T-helper 2 cell (primary cell): Measurements from ENCODE around the gene GPR52.
"Not testable (repeated sequence)": the region's sequence is repeated elsewhere in the genome, so short reads cannot be mapped to it uniquely, and the experiment has no call there.

Experiments used
- DNase-seq, 5 experiments: peaks; one replicate each; pipeline versions ENCODE4 v3.0.0 to v3.0.0-alpha.2; 2012 to 2022
- total RNA-seq, 2 donors: gene quantifications; one replicate each; lab custom pipeline; 2026; lab: John Stamatoyannopoulos, UW

Gene GPR52, protein sequence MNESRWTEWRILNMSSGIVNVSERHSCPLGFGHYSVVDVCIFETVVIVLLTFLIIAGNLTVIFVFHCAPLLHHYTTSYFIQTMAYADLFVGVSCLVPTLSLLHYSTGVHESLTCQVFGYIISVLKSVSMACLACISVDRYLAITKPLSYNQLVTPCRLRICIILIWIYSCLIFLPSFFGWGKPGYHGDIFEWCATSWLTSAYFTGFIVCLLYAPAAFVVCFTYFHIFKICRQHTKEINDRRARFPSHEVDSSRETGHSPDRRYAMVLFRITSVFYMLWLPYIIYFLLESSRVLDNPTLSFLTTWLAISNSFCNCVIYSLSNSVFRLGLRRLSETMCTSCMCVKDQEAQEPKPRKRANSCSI
- 1.1 to 1.9 reads per million in 2 donors for total RNA-seq

DNA sequence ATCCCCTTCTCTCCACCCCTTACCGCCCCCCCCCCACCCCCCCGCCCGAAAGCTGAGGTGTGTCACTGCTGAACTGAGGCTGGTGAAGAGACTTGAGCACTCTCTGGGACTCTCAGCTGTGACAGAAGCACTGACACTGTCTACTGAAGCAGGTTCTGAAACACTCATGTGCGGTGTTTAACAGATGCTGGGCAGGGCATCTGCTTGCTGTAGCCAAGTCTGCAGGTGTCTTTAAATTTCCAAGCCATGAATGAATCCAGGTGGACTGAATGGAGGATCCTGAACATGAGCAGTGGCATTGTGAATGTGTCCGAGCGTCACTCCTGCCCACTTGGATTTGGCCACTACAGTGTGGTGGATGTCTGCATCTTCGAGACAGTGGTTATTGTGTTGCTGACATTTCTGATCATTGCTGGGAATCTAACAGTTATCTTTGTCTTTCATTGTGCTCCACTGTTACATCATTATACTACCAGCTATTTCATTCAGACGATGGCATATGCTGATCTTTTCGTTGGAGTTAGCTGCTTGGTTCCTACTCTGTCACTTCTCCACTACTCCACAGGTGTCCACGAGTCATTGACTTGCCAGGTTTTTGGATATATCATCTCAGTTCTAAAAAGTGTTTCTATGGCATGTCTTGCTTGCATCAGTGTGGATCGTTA is at the start of gene GPR52:
Gene GPR52 (plus strand): TSS at position 99 of the 665 bp plus-strand sequence. CDS start 148 bp downstream, at position 247.
- DNase-seq, result no peak

GRCh38 chr1:174398246-174398645 is 49.5 kb upstream of the GPR52 start:
- DNase-seq, result peak in 1 of 5 experiments; percentile 24

DNA sequence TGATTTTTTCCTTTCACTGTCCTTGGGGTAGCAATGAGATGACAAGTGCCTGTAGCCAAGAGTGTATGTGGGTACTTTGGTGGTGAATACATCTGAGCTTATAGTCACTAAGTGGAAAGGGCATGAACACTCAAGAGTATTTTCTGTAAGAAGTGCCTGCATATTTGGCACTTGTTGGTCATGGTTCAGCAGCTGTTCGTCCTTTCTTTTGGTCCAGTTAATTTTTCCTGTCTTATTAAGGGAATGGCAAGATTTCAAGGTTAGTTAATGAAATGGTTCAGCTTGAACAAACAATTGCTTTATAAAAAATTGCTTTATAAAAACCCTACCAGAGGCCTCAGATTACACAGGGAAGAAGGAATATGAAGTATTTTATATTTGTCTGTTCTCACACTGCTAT is 48.6 kb upstream of the GPR52 start:
- DNase-seq, result no peak

DNA sequence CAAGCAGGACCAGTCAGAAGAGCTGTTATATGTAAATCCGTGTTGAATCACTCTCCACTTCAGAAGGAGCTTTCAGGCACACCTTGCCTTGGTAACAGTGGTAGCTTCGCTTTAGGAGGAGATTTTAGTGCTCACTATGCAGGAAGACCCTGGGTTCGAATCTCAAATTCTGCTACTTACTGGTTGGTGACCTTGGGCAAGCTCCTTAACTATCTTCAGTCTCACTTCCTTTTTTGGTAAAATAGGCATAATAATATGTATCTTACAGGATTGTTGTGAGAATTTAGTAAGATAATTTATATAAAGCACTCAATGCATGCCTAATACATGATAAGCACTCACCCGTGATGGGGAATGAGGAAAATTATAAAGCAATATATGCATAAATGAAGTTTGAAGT is 46.7 kb upstream of the GPR52 start:
- DNase-seq, result no peak

- DNase-seq, result no peak
Measured at GRCh38 chr1:174405219-174405618, 42.5 kb upstream of the GPR52 start.

DNA sequence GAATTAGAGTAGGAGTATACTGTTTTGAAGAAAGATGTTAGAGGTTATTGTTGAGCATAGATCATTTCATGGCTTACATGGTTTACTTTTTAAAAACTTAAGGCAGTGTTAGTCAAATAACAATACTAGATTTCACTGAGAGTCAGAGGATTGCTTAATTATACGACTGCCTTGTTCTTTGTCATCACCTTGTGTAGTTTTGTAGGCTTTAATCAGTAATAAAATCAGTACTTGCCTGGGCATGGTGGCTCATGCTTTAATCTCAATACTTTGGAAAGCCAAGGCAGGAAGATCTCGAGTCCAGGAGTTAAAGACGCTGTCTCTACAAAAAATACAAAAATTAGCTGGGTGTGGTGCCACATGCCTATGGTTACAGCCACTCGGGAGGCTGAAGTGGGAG is 41.3 kb upstream of the GPR52 start:
- DNase-seq, result no peak

DNA sequence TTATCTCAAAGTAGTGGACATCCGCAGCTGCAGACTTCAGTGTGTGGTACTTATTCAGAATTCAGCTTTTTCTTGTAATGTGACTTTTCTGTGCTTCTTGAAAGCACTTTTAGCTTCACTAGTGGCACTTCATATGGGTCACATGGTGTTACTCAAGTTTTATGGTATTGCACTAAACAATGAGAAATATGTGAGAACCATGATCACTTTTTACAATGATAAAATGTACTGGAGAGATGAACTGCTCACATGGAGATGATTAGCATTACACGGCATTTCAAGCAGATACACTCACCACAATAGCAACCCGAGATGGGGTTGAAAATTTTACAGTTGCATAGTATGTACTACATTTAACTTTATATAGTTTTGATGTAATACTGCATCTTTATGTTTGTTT is 40.1 kb upstream of the GPR52 start:
- no peak for DNase-seq

DNA sequence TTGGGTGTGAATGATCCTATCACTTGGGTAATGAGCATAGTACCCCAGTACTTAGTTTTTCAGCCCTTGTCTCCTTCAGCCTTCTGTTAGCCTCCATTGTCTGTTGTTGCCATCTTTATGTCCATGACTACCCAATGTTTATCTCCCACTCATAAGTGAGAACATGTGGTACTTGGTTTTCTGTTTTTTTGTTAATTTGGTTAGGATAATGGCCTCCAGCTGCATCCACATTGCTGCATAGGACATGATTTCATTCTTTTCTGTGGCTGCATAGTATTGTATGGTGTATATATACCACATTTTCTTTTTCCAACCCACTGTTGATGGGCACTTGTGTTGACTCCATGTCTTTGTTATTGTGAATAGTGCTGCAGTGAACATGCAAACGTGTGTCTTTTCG is 39.6 kb upstream of the GPR52 start:
- DNase-seq, result no peak

- not testable (repeated sequence) for DNase-seq
Measured at GRCh38 chr1:174409801-174410200, 38.0 kb upstream of the GPR52 start.

- DNase-seq, result no peak
Measured at GRCh38 chr1:174413632-174414031, 34.1 kb upstream of the GPR52 start.

GRCh38 chr1:174414203-174414602 is 33.6 kb upstream of the GPR52 start:
- no peak for DNase-seq

GRCh38 chr1:174415506-174415905 is 32.3 kb upstream of the GPR52 start:
- no peak for DNase-seq

DNA sequence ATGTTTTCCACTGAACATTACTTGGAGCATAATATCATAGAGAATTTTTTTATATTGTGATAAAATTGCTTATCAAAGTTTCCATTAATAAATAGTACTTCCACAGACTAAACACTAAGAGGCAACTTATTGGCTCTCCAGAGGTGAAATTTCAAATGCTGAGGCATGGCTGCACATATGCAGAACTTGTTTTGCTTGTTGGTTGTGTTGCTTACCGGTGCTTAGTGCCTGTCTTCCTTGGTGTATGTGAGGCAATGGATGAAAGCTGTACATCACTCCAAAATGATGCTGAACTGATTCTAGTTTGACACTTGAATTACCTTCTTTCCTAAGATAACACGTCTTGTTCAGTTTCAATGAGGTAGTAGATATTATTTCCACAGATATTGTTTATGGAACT is 29.8 kb upstream of the GPR52 start:
- DNase-seq, result no peak

GRCh38 chr1:174425121-174425520 is 22.6 kb upstream of the GPR52 start:
- no peak for DNase-seq

DNA sequence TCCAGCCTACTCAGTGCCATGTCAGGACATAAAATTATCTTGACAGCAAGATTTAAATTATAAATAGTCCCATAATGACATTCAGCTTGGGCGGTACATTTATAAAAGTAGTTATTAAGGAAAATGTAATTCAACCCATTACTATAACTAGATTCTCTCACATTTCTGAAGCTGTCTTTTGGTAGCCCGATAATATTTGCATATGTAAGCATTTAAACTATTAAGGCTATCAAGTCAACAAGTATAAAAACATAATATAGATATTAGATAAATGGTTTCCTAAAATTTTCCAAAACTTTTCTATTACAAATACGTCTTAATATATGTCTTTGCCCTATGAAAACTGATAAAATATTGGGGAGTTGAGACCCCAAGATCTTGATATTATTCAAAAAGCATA is 21.6 kb upstream of the GPR52 start:
- no peak for DNase-seq

DNA sequence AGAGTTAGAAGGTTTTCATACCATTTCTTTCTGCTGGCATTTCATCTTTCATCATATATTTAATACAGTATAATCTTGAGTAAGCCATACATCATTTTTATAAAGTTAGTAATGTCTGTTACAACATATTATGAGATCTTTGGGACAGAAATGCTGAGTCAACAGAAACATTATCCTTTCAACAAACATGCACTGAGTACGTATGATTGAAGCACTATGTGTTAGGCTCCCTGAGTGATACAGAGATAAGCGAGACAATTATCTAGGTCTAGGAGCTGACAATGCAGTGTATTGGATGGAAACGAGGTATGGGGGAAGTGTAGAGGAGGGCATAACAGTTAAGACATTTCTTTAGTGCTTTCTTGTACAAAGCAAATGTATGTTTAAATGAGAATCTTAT is 19.7 kb upstream of the GPR52 start:
- no peak for DNase-seq

- DNase-seq, result no peak
Measured at GRCh38 chr1:174428739-174429138, 19.0 kb upstream of the GPR52 start.

- DNase-seq, result no peak
Measured at GRCh38 chr1:174433451-174433850, 14.3 kb upstream of the GPR52 start.

- no peak for DNase-seq
Measured at GRCh38 chr1:174445351-174445750, 2.4 kb upstream of the GPR52 start.

- no peak for DNase-seq
Measured at GRCh38 chr1:174445817-174446216, 1.9 kb upstream of the GPR52 start.

DNA sequence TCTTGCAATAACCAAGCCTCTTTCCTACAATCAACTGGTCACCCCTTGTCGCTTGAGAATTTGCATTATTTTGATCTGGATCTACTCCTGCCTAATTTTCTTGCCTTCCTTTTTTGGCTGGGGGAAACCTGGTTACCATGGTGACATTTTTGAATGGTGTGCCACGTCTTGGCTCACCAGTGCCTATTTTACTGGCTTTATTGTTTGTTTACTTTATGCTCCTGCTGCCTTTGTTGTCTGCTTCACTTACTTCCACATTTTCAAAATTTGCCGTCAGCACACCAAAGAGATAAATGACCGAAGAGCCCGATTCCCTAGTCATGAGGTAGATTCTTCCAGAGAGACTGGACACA is 743 bp downstream of the GPR52 start:
- DNase-seq, result no peak

- no peak for DNase-seq
Measured at GRCh38 chr1:174448974-174449373, 1.2 kb downstream of the GPR52 start.

DNA sequence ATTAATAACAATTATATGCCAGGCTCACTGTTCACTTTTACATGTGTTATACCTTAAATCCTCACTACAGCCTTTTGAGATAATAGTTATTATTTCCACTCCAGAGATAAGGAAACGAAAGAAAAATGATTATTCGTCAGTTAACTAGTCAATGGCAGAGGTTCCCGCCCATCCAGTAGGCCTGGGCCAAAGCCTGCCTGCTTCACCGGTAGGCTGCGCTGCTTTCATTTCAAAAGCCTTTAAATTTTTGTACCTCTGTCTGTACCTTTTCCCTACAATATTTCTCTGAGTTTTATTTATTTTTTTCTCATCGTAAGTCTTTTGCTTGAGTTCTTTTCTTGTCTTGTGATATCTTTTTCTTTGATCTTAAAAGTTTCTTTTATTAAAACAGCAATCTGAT is 3.6 kb downstream of the GPR52 start:
- no peak for DNase-seq

- DNase-seq, result no peak
Measured at GRCh38 chr1:174465855-174466254, 18.1 kb downstream of the GPR52 start.

- DNase-seq, result no peak
Measured at GRCh38 chr1:174466607-174467006, 18.8 kb downstream of the GPR52 start.
